Memory B cell (primary cell): ENCODE results near the gene PNPLA1.

Source experiments
- ATAC-seq: fragments of 150-1000 bp; cut with Tn5 transposase; 2 replicates; pipeline ENCODE4 v1.10.0; 2021; ENCODE audit warnings: low read depth, mild to moderate bottlenecking, moderate library complexity
- DNase-seq, 2 donors: peaks; one replicate each; pipeline ENCODE4 v3.0.0; 2022; ENCODE audit warnings: low spot score in 2 of 2
- H3K27ac Mint-ChIP-seq: one replicate; pipeline ENCODE4 v1.8.0; 2022; ENCODE audit warnings: mild to moderate bottlenecking, moderate library complexity, mixed read lengths
- H3K27me3 Mint-ChIP-seq: one replicate; pipeline ENCODE4 v1.8.0; 2022; ENCODE audit warnings: mixed read lengths
- H3K36me3 Mint-ChIP-seq: one replicate; pipeline ENCODE4 v1.8.0; 2022; ENCODE audit warnings: mild to moderate bottlenecking, mixed read lengths
- H3K4me1 Mint-ChIP-seq: one replicate; pipeline ENCODE4 v1.8.0; 2022; ENCODE audit warnings: mixed read lengths
- H3K4me3 Mint-ChIP-seq: one replicate; pipeline ENCODE4 v1.8.0; 2022; ENCODE audit warnings: mild to moderate bottlenecking, moderate library complexity, mixed read lengths
- H3K9me3 Mint-ChIP-seq: one replicate; pipeline ENCODE4 v1.8.0; 2022; ENCODE audit warnings: mixed read lengths

Gene PNPLA1

GRCh38 chr6:36269834-36270705 lies at the start of gene PNPLA1:
PNPLA1 (plus strand) TSS chr6:36270060; CDS start chr6:36270460, 400 bp downstream.
- Mint-ChIP-seq H3K27me3 (peaks cover 16% of the 10 kb centered on the region), H3K9me3 (peaks cover 2% of the 10 kb centered on the region), H3K4me1 (no peaks in the 10 kb centered on the region), H3K4me3 (no peak within 1 kb of the TSS), H3K27ac (no peak within 1 kb of the TSS), H3K36me3 (no peaks in the 10 kb centered on the region)
- no peak for DNase-seq
- ATAC-seq: no peak

- H3K9me3 Mint-ChIP-seq: no peaks in the 10 kb centered on the region
- H3K4me3 Mint-ChIP-seq: no peak overlapping the region
- H3K36me3 Mint-ChIP-seq: peaks cover 37% of the 10 kb centered on the region
- ATAC-seq (no peak), DNase-seq (no peak)
- H3K4me1 Mint-ChIP-seq: no peaks in the 10 kb centered on the region
- H3K27ac Mint-ChIP-seq: no peak overlapping the region
- H3K27me3 Mint-ChIP-seq: no peaks in the 10 kb centered on the region
Observed at GRCh38 chr6:36220226-36220625, 49.6 kb upstream of the PNPLA1 start.

GRCh38 chr6:36221674-36222073 lies 48.2 kb upstream of the PNPLA1 start:
- H3K4me3 Mint-ChIP-seq: no peak overlapping the region
- H3K36me3 Mint-ChIP-seq: peaks cover 33% of the 10 kb centered on the region
- ATAC-seq: no peak
- H3K27ac Mint-ChIP-seq: no peak overlapping the region
- no peaks in the 10 kb centered on the region for H3K4me1 Mint-ChIP-seq
- no peaks in the 10 kb centered on the region for H3K27me3 Mint-ChIP-seq
- no peak for DNase-seq
- H3K9me3 Mint-ChIP-seq: no peaks in the 10 kb centered on the region

- no peaks in the 10 kb centered on the region for H3K4me1 Mint-ChIP-seq
- H3K27me3 Mint-ChIP-seq: no peaks in the 10 kb centered on the region
- H3K4me3 Mint-ChIP-seq: no peak overlapping the region
- H3K36me3 Mint-ChIP-seq: peaks cover 31% of the 10 kb centered on the region
- ATAC-seq: no peak
- no peak for DNase-seq
- no peaks in the 10 kb centered on the region for H3K9me3 Mint-ChIP-seq
- H3K27ac Mint-ChIP-seq: no peak overlapping the region
Observed at GRCh38 chr6:36222924-36223323, 46.9 kb upstream of the PNPLA1 start.

GRCh38 chr6:36223706-36224105 lies 46.2 kb upstream of the PNPLA1 start:
- Mint-ChIP-seq H3K4me3 (no peak overlapping the region), H3K4me1 (no peaks in the 10 kb centered on the region), H3K27ac (no peak overlapping the region), H3K9me3 (no peaks in the 10 kb centered on the region), H3K27me3 (no peaks in the 10 kb centered on the region), H3K36me3 (peaks cover 33% of the 10 kb centered on the region)
- no peak for ATAC-seq
- no peak for DNase-seq

- H3K27me3 Mint-ChIP-seq: no peaks in the 10 kb centered on the region
- H3K4me1 Mint-ChIP-seq: no peaks in the 10 kb centered on the region
- no peak for ATAC-seq
- no peak for DNase-seq
- no peak overlapping the region for H3K27ac Mint-ChIP-seq
- no peak overlapping the region for H3K4me3 Mint-ChIP-seq
- no peaks in the 10 kb centered on the region for H3K9me3 Mint-ChIP-seq
- peaks cover 33% of the 10 kb centered on the region for H3K36me3 Mint-ChIP-seq
Observed at GRCh38 chr6:36224918-36225461, 44.9 kb upstream of the PNPLA1 start.

- Mint-ChIP-seq H3K4me3 (no peak overlapping the region), H3K27me3 (no peaks in the 10 kb centered on the region), H3K9me3 (no peaks in the 10 kb centered on the region), H3K27ac (no peak overlapping the region), H3K4me1 (no peaks in the 10 kb centered on the region), H3K36me3 (peaks cover 39% of the 10 kb centered on the region)
- ATAC-seq (no peak), DNase-seq (no peak)
Observed at GRCh38 chr6:36226438-36227047, 43.3 kb upstream of the PNPLA1 start.

- H3K27ac Mint-ChIP-seq: no peak overlapping the region
- ATAC-seq (no peak), DNase-seq (no peak)
- no peaks in the 10 kb centered on the region for H3K9me3 Mint-ChIP-seq
- peaks cover 41% of the 10 kb centered on the region for H3K36me3 Mint-ChIP-seq
- no peaks in the 10 kb centered on the region for H3K27me3 Mint-ChIP-seq
- no peak overlapping the region for H3K4me3 Mint-ChIP-seq
- H3K4me1 Mint-ChIP-seq: no peaks in the 10 kb centered on the region
Observed at GRCh38 chr6:36227379-36228228, 42.3 kb upstream of the PNPLA1 start.

GRCh38 chr6:36229223-36229622 lies 40.6 kb upstream of the PNPLA1 start:
- Mint-ChIP-seq H3K4me3 (no peak overlapping the region), H3K27me3 (no peaks in the 10 kb centered on the region), H3K9me3 (no peaks in the 10 kb centered on the region), H3K27ac (no peak overlapping the region), H3K36me3 (peaks cover 39% of the 10 kb centered on the region), H3K4me1 (no peaks in the 10 kb centered on the region)
- ATAC-seq (no peak), DNase-seq (no peak)

GRCh38 chr6:36230371-36230770 lies 39.5 kb upstream of the PNPLA1 start:
- H3K4me3 Mint-ChIP-seq: no peak overlapping the region
- no peak for DNase-seq
- H3K27ac Mint-ChIP-seq: no peak overlapping the region
- ATAC-seq: no peak
- H3K27me3 Mint-ChIP-seq: no peaks in the 10 kb centered on the region
- H3K4me1 Mint-ChIP-seq: no peaks in the 10 kb centered on the region
- peaks cover 33% of the 10 kb centered on the region for H3K36me3 Mint-ChIP-seq
- H3K9me3 Mint-ChIP-seq: no peaks in the 10 kb centered on the region

GRCh38 chr6:36232172-36232571 lies 37.7 kb upstream of the PNPLA1 start:
- Mint-ChIP-seq H3K36me3 (peaks cover 29% of the 10 kb centered on the region), H3K27ac (no peak overlapping the region), H3K9me3 (no peaks in the 10 kb centered on the region), H3K4me1 (no peaks in the 10 kb centered on the region), H3K27me3 (no peaks in the 10 kb centered on the region), H3K4me3 (no peak overlapping the region)
- DNase-seq (no peak), ATAC-seq (no peak)

GRCh38 chr6:36235309-36235708 lies 34.6 kb upstream of the PNPLA1 start:
- H3K9me3 Mint-ChIP-seq: no peaks in the 10 kb centered on the region
- ATAC-seq (no peak), DNase-seq (no peak)
- H3K27me3 Mint-ChIP-seq: no peaks in the 10 kb centered on the region
- H3K4me1 Mint-ChIP-seq: no peaks in the 10 kb centered on the region
- H3K27ac Mint-ChIP-seq: no peak overlapping the region
- H3K4me3 Mint-ChIP-seq: no peak overlapping the region
- H3K36me3 Mint-ChIP-seq: peaks cover 18% of the 10 kb centered on the region

GRCh38 chr6:36235862-36236261 lies 34.0 kb upstream of the PNPLA1 start:
- peaks cover 16% of the 10 kb centered on the region for H3K36me3 Mint-ChIP-seq
- no peaks in the 10 kb centered on the region for H3K27me3 Mint-ChIP-seq
- H3K9me3 Mint-ChIP-seq: no peaks in the 10 kb centered on the region
- no peaks in the 10 kb centered on the region for H3K4me1 Mint-ChIP-seq
- no peak overlapping the region for H3K27ac Mint-ChIP-seq
- no peak overlapping the region for H3K4me3 Mint-ChIP-seq
- DNase-seq (no peak), ATAC-seq (no peak)

GRCh38 chr6:36239774-36240173 lies 30.1 kb upstream of the PNPLA1 start:
- DNase-seq (no peak), ATAC-seq (no peak)
- Mint-ChIP-seq H3K4me3 (no peak overlapping the region), H3K36me3 (peaks cover 2% of the 10 kb centered on the region), H3K4me1 (peaks cover 9% of the 10 kb centered on the region), H3K9me3 (no peaks in the 10 kb centered on the region), H3K27ac (no peak overlapping the region), H3K27me3 (peaks cover 9% of the 10 kb centered on the region)
